ENCODE measurements around the gene TLE6. TPM values are rescaled to one million over a fixed set of nuclear protein-coding genes. Genes with fewer than 3 reads are reported as not detected.
A peak's percentile ranks its signal among the peaks of the same experiment; 100 is the strongest.
"Not testable (repeated sequence)": the region's sequence is repeated elsewhere in the genome, so short reads cannot be mapped to it uniquely, and the experiment has no call there.

TLE6 gene
- total RNA-seq, 2 experiments from 2014 or later = 2.5 to 2.6 TPM

- POLR2A ChIA-PET; intact Hi-C loops (cut with micrococcal nuclease); H3K36me3 Mint-ChIP-seq; H3K4me1 Mint-ChIP-seq (ENCODE audit: low read depth); CTCF ChIA-PET; DNase-seq; H3K9me3 Mint-ChIP-seq; H3K4me3 Mint-ChIP-seq; H3K27ac Mint-ChIP-seq; H3K27me3 Mint-ChIP-seq: not testable (repeated sequence)
Observed at GRCh38 chr19:2992333-2992732, 15.0 kb downstream of the TLE6 start.

DNA sequence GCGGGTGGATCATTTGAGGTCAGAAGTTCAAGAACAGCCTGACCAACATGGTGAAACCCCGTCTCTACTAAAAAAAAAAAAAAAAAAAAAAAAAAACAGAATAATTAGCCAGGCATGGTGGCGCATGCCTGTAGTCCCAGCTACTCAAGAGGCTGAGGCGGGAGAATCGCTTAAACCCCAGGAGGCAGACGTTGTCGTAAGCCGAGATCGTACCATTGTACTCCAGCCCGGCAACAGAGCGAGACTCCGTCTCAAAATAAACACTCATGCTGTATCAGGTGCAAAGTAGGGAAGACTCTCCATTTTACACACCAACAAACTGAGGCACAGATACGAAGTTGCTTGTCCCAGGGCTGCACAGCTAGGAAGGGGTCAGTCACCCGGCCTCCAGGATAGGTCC lies 15.6 kb downstream of the TLE6 start:
- H3K36me3 Mint-ChIP-seq = no peaks in the 10 kb centered on the region
- CTCF ChIA-PET = no interaction called here

DNA sequence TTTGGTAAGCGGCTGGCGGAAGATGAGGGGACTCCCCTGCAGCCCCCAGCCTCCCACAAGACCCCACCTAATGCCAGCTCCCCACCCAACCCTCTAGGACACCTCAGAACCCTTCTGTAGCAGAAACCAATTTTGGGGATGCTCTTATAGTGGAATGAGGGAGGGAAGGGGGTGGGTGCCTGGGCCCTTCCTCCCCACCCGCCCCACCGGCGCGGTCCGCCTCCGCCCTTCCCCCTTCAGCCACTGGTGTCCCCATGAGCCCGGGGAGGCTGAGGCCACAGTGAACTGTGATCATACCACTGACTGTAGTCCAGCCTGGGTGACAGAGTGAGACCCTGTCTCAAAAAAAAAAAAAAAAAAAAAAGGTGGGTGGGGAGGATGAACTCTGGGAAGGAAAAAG lies 16.2 kb downstream of the TLE6 start:
- no peaks in the 10 kb centered on the region for H3K27me3 Mint-ChIP-seq

More for the DNA sequence above, 15.6 kb downstream of the TLE6 start:
- Mint-ChIP-seq H3K27ac (no peak overlapping the region), H3K4me1 (ENCODE audit: low read depth) (no peaks in the 10 kb centered on the region), H3K9me3 (no peaks in the 10 kb centered on the region), H3K27me3 (no peaks in the 10 kb centered on the region), H3K4me3 (no peak overlapping the region)
- intact Hi-C loops (cut with micrococcal nuclease) = no loop called here
- POLR2A ChIA-PET = no interaction called here
- DNase-seq = no peak

DNA sequence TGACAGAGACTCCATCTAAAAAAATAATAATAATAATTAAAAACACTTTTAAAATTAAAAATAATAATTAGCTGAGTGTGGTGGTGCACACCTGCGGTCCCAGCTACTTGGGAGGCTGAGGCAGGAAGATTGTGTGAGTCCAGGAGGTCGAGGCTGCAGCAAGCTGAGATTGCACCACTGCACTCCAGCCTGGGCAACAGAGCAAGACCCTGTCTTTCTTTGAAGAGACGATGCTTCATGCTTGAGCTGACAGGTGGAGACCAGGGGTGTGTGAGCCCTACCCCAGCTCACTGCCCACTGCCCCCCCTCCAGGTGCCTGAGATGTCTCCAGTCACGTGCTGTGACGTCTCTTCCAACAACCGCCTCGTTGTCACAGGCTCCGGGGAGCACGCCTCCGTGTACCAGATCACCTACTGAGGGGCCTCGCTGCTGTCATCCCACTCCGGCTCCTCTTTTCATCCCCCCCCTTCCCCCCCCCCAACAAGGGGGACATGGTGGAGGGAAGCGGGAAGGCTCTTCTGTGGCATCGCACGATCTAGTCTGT lies 17.3 kb downstream of the TLE6 start:
- no peaks in the 10 kb centered on the region for H3K9me3 Mint-ChIP-seq
- intact Hi-C loops (cut with micrococcal nuclease) = no loop called here
- POLR2A ChIA-PET = no interaction called here
- no peak for DNase-seq
- CTCF ChIA-PET = no interaction called here
- H3K27ac Mint-ChIP-seq = no peak overlapping the region
- no peak overlapping the region for H3K4me3 Mint-ChIP-seq
- H3K4me1 Mint-ChIP-seq (ENCODE audit: low read depth) = no peaks in the 10 kb centered on the region
- peaks cover 4% of the 10 kb centered on the region for H3K36me3 Mint-ChIP-seq
- H3K27me3 Mint-ChIP-seq = no peaks in the 10 kb centered on the region

More for the DNA sequence above, 16.2 kb downstream of the TLE6 start:
- H3K36me3 Mint-ChIP-seq = no peaks in the 10 kb centered on the region
- intact Hi-C loops (cut with micrococcal nuclease) = no loop called here
- no peaks in the 10 kb centered on the region for H3K9me3 Mint-ChIP-seq
- H3K27ac Mint-ChIP-seq = no peak overlapping the region
- H3K4me1 Mint-ChIP-seq (ENCODE audit: low read depth) = no peaks in the 10 kb centered on the region
- H3K4me3 Mint-ChIP-seq = no peak overlapping the region
- CTCF ChIA-PET = no interaction called here
- no peak for DNase-seq
- POLR2A ChIA-PET = no interaction called here

- intact Hi-C loops (cut with micrococcal nuclease) = no loop called here
- ChIA-PET CTCF (no interaction called here), POLR2A (no interaction called here)
- no peak overlapping the region for H3K4me3 Mint-ChIP-seq
- no peak for DNase-seq
- H3K27me3 Mint-ChIP-seq = no peaks in the 10 kb centered on the region
- no peaks in the 10 kb centered on the region for H3K4me1 Mint-ChIP-seq (ENCODE audit: low read depth)
- H3K27ac Mint-ChIP-seq = no peak overlapping the region
- no peaks in the 10 kb centered on the region for H3K9me3 Mint-ChIP-seq
- H3K36me3 Mint-ChIP-seq = peaks cover 4% of the 10 kb centered on the region
Observed at GRCh38 chr19:2997720-2998119, 20.4 kb downstream of the TLE6 start.

- no peaks in the 10 kb centered on the region for H3K4me1 Mint-ChIP-seq (ENCODE audit: low read depth)
- peaks cover 4% of the 10 kb centered on the region for H3K36me3 Mint-ChIP-seq
- no peak overlapping the region for H3K27ac Mint-ChIP-seq
- H3K27me3 Mint-ChIP-seq = no peaks in the 10 kb centered on the region
- CTCF ChIA-PET = no interaction called here
- no peak for DNase-seq
- intact Hi-C loops (cut with micrococcal nuclease) = no loop called here
- POLR2A ChIA-PET = no interaction called here
- no peaks in the 10 kb centered on the region for H3K9me3 Mint-ChIP-seq
- no peak overlapping the region for H3K4me3 Mint-ChIP-seq
Observed at GRCh38 chr19:2998642-2999041, 21.3 kb downstream of the TLE6 start.

DNA sequence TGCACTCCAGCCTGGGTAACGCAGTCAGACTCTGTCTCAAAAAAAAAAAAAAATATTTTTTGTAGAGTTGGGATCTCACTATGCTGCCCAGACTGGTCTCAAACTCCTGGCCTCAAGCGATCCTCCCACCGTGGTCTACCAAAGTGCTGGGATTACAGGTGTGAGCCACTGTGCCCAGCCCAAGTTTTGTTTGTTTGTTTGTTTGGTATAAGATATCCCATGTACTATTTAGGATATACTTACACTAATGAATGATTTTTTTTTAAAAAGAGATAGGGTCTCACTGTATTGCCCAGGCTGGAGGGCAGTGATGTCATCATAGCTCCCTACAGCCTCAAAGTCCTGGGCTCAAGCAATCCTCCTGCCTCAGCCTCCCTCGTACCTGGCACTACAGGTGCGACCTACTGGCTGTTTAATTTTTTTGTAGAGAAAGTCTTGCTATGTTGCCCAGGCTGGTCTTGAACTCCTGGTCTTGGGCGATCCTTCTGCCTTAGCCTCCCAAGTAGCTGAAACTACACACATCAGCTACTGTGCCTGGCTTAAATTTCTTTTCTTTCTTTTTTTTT lies 24.0 kb downstream of the TLE6 start:
- POLR2A ChIA-PET = no interaction called here
- no peak overlapping the region for H3K4me3 Mint-ChIP-seq
- no peak for DNase-seq
- no peak overlapping the region for H3K27ac Mint-ChIP-seq
- intact Hi-C loops (cut with micrococcal nuclease) = no loop called here
- H3K36me3 Mint-ChIP-seq = peaks cover 4% of the 10 kb centered on the region
- H3K27me3 Mint-ChIP-seq = no peaks in the 10 kb centered on the region
- CTCF ChIA-PET = no interaction called here
- H3K9me3 Mint-ChIP-seq = no peaks in the 10 kb centered on the region
- H3K4me1 Mint-ChIP-seq (ENCODE audit: low read depth) = no peaks in the 10 kb centered on the region

DNA sequence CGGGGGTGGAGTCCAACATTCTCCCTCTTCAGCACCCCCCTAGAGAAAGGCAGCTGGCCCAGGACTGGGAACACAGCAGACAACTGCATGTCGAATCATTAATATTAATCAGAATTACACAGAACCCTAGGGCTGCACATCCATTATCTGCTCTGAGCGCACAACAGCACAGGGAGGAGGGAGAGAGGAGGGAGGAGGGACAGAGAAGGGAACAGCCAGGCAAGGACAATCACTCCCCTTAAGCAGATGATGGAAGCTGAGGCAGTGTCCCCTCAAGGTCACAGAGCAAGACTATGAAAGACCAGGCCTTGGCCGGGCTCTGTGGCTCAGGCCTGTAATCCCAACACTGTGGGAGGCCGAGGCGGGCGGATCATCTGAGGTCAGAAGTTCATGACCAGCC lies 25.7 kb downstream of the TLE6 start:
- Mint-ChIP-seq H3K4me1 (ENCODE audit: low read depth) (no peaks in the 10 kb centered on the region), H3K4me3 (no peak overlapping the region), H3K27ac (no peak overlapping the region), H3K27me3 (no peaks in the 10 kb centered on the region), H3K36me3 (peaks cover 4% of the 10 kb centered on the region), H3K9me3 (no peaks in the 10 kb centered on the region)
- DNase-seq = no peak
- ChIA-PET CTCF (interaction anchor here (2.1 to 2.2 kb wide), 2 partner anchors 73 to 101 kb away, joined by 7 to 8 read pairs; no protein-coding TSS in a partner anchor), POLR2A (no interaction called here)
- intact Hi-C loops (cut with micrococcal nuclease) = no loop called here

DNA sequence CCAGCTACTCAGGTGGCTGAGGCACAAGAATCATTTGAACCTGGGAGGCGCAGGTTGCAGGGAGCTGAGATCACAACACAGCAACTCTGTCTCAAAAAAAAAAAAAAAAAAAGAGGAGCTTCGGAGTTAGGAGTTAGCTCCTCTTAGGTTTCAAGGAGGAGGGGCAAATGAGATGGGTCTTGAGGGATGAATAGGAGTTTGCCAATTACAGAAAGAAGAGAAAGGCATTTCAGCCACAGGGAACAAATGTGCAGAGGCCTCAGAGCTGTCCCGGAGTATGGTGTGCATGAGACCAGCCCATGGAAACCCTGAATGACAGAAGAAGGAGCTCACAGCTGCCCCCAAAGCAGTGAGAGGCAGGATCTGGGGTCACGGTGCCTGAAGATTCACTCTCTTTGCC lies 27.2 kb downstream of the TLE6 start:
- Mint-ChIP-seq H3K36me3 (no peaks in the 10 kb centered on the region), H3K4me3 (no peak overlapping the region), H3K27ac (no peak overlapping the region), H3K27me3 (no peaks in the 10 kb centered on the region), H3K4me1 (ENCODE audit: low read depth) (no peaks in the 10 kb centered on the region), H3K9me3 (no peaks in the 10 kb centered on the region)
- ChIA-PET POLR2A (no interaction called here), CTCF (interaction anchor here (1.4 to 2.2 kb wide), 3 partner anchors 72 to 104 kb away, joined by 3 to 8 read pairs (median 7); no protein-coding TSS in a partner anchor)
- DNase-seq = no peak
- intact Hi-C loops (cut with micrococcal nuclease) = no loop called here

DNA sequence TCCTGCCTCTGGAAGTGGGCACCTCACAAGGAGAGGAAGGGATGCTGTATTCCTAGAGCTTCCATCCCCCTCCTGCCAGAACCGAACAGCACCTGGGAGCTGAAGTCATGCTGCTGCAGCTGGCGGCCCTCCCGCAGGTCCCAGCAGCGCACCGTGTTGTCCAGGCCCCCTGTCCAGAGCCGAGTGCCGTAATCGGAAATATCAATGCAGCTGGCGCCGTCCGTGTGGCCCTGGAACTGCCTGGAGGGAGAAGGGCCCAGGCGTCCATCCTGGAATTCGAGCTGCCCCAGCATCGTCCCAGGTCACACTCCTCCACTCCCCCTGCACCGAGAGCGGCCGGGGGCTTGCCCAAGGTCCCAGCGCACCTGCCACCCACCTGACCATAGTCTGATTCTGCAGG lies 28.0 kb downstream of the TLE6 start:
- Mint-ChIP-seq H3K27ac (no peak overlapping the region), H3K4me1 (ENCODE audit: low read depth) (no peaks in the 10 kb centered on the region), H3K4me3 (no peak overlapping the region), H3K9me3 (no peaks in the 10 kb centered on the region), H3K27me3 (no peaks in the 10 kb centered on the region), H3K36me3 (no peaks in the 10 kb centered on the region)
- intact Hi-C loops (cut with micrococcal nuclease) = no loop called here
- POLR2A ChIA-PET = no interaction called here
- CTCF ChIA-PET = interaction anchor here (0.6 to 2.2 kb wide), 4 partner anchors 55 to 103 kb away, joined by 3 to 8 read pairs (median 5); no protein-coding TSS in a partner anchor
- no peak for DNase-seq

DNA sequence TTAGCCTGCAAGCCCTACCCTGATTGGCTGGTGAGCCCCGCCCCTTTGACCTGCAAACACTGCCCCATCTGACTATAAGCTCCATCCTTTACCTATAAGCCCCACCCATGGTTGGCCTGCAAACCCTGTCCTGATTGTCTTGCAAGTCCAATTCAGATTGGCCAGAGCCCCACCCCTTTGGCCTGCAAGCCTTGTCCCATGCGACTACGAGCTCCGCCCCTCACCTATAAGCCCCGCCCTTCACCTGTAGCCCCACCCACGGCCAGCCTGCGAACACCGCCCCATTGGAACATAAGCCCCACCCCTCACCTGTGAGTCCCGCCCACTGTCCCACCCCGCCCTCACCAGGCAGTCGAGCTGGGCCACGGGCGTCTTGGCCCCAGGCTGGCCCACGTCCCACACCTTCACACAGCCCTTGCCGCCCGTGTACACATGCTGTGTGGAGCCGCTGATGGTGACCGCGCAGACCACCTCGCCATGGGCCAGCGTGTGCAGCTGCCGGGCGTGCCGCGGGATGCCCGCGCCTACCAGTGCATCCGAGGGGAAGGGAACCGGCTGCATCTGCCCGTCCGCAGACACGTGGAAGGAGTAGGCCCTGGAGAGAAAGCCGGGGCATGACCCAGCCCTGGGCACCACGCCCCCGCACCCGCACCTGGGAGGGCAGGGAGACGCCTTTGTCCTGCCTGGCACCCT lies 28.9 kb downstream of the TLE6 start:
- no peak overlapping the region for H3K4me3 Mint-ChIP-seq
- intact Hi-C loops (cut with micrococcal nuclease) = no loop called here
- CTCF ChIA-PET = no interaction called here
- H3K36me3 Mint-ChIP-seq = peaks cover 2% of the 10 kb centered on the region
- no peaks in the 10 kb centered on the region for H3K9me3 Mint-ChIP-seq
- H3K27ac Mint-ChIP-seq = no peak overlapping the region
- peak; percentile 28 for DNase-seq
- no peaks in the 10 kb centered on the region for H3K4me1 Mint-ChIP-seq (ENCODE audit: low read depth)
- POLR2A ChIA-PET = no interaction called here
- H3K27me3 Mint-ChIP-seq = no peaks in the 10 kb centered on the region

DNA sequence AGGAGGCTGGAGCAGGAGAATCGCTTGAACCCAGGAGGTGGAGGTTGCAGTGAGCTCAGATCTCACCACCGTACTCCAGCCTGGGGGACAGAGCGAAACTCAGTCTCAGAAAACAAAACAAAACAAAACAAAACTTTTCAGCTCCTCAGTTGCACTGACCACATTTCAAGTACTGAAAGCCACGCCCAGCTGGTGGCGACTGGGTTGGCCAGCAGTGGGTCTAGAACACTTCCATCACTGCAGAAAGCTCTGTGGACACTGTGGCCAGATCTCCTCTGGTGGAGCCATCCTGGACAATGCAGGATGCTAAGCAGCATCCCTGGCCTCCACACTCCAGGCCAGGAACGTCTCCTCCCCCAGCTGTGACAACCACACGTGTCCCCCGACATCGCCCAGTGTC lies 30.6 kb downstream of the TLE6 start:
- Mint-ChIP-seq H3K9me3 (no peaks in the 10 kb centered on the region), H3K36me3 (peaks cover 2% of the 10 kb centered on the region), H3K27ac (no peak overlapping the region), H3K4me1 (ENCODE audit: low read depth) (no peaks in the 10 kb centered on the region), H3K27me3 (no peaks in the 10 kb centered on the region), H3K4me3 (no peak overlapping the region)
- no peak for DNase-seq
- ChIA-PET CTCF (no interaction called here), POLR2A (no interaction called here)
- intact Hi-C loops (cut with micrococcal nuclease) = no loop called here

DNA sequence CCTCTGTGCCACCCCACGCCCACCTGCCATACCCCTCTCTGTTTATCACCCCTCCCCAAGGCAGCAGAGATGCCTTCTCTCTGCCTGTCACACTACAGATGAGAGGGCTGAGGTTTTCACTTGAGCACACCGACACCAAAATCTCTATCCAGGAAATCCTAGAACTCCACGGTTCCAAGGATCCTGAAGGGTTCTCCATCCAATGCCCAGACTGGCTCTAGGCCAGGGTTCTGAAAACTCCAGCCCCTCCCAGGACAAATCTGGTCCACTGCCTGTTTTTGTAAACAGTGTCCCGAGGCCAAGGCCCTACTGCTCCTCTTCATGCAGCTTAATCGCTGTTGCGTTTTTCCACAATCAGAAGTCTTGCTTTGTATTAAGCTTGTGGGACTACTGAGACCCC lies 31.6 kb downstream of the TLE6 start:
- no peaks in the 10 kb centered on the region for H3K4me1 Mint-ChIP-seq (ENCODE audit: low read depth)
- CTCF ChIA-PET = no interaction called here
- peaks cover 2% of the 10 kb centered on the region for H3K36me3 Mint-ChIP-seq
- H3K27me3 Mint-ChIP-seq = no peaks in the 10 kb centered on the region
- H3K9me3 Mint-ChIP-seq = no peaks in the 10 kb centered on the region
- H3K27ac Mint-ChIP-seq = no peak overlapping the region
- POLR2A ChIA-PET = no interaction called here
- intact Hi-C loops (cut with micrococcal nuclease) = no loop called here
- H3K4me3 Mint-ChIP-seq = no peak overlapping the region
- DNase-seq = no peak
